GM23248 (cell line): ENCODE data around the gene LMF1.

Experiments used
- EZH2 ChIP-seq: fragments of 200-600 bp; sonication (generic); IDR thresholded peaks from 2 replicates; pipeline ENCODE4 v1.6.1; 2018; ENCODE audit warnings: antibody characterized with exemption, mild to moderate bottlenecking; ENCODE audit not compliant: insufficient read depth, poor library complexity, severe bottlenecking
- EZH2phosphoT487 ChIP-seq: fragments of 200-600 bp; sonication (generic); IDR thresholded peaks from 2 replicates; pipeline ENCODE4 v1.6.1; 2018; ENCODE audit warnings: antibody characterized with exemption, moderate library complexity, mild to moderate bottlenecking, low read depth; ENCODE audit not compliant: insufficient read depth

DNA sequence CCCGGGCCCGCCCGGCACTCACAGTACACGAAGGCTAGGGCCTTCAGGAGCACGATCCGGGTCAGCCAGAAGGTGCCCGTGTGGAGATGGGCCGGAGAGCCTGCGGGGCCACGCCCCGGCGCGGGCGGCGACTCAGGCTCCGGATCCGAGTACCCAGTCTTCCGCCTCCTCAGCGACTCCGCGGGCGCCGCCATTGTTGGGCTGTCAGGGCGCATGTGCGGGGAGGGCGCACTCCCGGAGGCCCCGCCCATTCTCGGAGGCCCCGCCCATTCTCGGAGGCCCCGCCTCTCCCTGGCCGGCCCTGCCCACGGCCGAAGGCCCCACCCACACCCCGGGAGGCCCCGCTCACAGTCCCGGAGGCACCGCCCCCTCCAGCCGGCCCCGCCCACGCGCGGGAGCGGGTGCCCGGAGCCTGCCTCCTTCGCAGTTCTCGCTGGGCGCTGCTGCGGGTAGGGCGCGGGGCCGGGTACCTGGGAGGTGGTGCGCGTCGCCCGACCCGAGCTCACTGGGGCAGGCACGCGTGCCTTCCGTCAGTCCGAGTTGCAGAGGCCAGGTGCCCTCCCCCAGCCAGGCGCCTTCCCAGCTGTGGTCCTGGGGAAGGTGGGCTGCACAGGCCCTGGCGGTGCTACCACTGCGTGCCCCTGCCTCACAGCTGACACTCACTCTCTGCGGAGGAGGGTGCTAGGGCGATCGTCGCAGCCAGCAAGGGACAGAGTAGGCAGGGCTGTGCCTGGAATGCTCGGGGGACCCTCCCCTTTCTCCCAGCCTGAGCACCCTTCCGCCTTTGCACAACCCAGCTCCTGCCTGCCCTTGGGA, at the start of gene LMF1:
- no peak for TF ChIP-seq EZH2
- TF ChIP-seq EZH2phosphoT487 = no peak
